Pons (tissue), 1 donor: ENCODE results near the gene ADD3.

Experiments
- DNase-seq: peaks from one replicate; pipeline ENCODE4 v3.0.0-alpha.2; 2016; ENCODE audit warnings: low spot score

Gene ADD3

GRCh38 chr10:110151467-110151866 is 143.7 kb downstream of the ADD3 start:
- no peak for DNase-seq

GRCh38 chr10:110151971-110152370 is 144.2 kb downstream of the ADD3 start:
- DNase-seq = no peak

- no peak for DNase-seq
These were observed 145.6 kb downstream of the ADD3 start for GRCh38 chr10:110153396-110153795.

- DNase-seq = no peak
These were observed 148.3 kb downstream of the ADD3 start for GRCh38 chr10:110156046-110156445.

- DNase-seq = no peak
These were observed 150.5 kb downstream of the ADD3 start for GRCh38 chr10:110158051-110159005.

GRCh38 chr10:110160081-110160480 is 152.3 kb downstream of the ADD3 start:
- DNase-seq = no peak

- no peak for DNase-seq
These were observed 152.7 kb downstream of the ADD3 start for GRCh38 chr10:110160522-110160921.

GRCh38 chr10:110162741-110163145 is 155.0 kb downstream of the ADD3 start:
- DNase-seq = no peak

GRCh38 chr10:110163192-110163773 is 155.5 kb downstream of the ADD3 start:
- DNase-seq = no peak

GRCh38 chr10:110163841-110164240 is 156.1 kb downstream of the ADD3 start:
- no peak for DNase-seq

- DNase-seq = no peak
These were observed 157.5 kb downstream of the ADD3 start for GRCh38 chr10:110165239-110165638.

- no peak for DNase-seq
These were observed 159.4 kb downstream of the ADD3 start for GRCh38 chr10:110167149-110167548.

GRCh38 chr10:110168601-110169481 is 161.1 kb downstream of the ADD3 start:
- no peak for DNase-seq

GRCh38 chr10:110169586-110169985 is 161.8 kb downstream of the ADD3 start:
- DNase-seq = no peak

GRCh38 chr10:110170142-110170971 is 162.6 kb downstream of the ADD3 start:
- no peak for DNase-seq

- DNase-seq = no peak
These were observed 163.2 kb downstream of the ADD3 start for GRCh38 chr10:110171032-110171431.

GRCh38 chr10:110172155-110172554 is 164.4 kb downstream of the ADD3 start:
- DNase-seq = no peak

- DNase-seq = no peak
These were observed 166.4 kb downstream of the ADD3 start for GRCh38 chr10:110174201-110174600.

GRCh38 chr10:110174816-110175215 is 167.0 kb downstream of the ADD3 start:
- DNase-seq = no peak

- no peak for DNase-seq
These were observed 167.6 kb downstream of the ADD3 start for GRCh38 chr10:110175406-110175805.
